NAMALWA (cell line): ENCODE results near the gene SLC35A2.

Source experiments
- DNase-seq: peaks from one replicate; pipeline ENCODE4 v3.0.0-alpha.2; 2015; ENCODE audit warnings: low spot score

SLC35A2 gene

DNA sequence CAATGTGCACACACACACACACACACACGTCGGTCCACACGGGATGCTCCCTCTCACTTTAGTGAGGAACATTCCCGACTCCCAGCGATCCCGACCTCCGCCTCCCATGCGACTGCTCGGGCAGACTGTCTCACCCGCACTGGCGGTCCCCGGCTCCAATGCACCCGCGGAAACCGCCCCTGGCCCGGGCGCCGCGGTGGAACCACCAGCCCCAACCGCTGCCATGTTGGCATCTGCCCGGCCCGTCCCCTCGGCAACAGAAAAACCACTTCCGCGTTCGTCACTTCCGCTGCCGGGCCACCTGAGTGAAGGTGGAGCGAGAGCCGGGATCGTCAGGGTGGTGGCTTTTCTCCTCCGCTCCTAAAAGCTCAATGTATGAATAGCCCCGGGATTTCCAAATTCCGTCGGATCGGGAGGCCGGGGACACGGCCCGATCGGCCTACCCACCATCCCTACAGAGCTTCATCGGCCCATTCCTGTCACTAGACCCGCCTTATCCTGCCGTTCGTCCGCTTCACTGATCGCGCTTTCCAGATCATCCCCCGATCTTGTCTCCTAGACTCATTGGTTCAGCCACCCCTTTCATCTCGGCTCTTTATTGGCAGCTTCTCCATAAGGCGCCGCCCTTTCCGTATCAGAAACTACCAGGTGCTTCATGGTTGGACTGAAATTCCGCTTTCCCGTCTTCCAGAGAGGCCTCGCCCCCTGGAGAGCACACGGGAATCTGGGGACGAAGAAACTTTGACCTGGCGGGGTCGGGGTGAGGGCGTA lies at the start of gene SLC35A2:
Gene SLC35A2, minus strand, starts transcription at position 235 of the 771 bp plus-strand sequence. Its CDS starts 10 bp downstream, at position 225.
- peak; percentile 83 for DNase-seq

DNA sequence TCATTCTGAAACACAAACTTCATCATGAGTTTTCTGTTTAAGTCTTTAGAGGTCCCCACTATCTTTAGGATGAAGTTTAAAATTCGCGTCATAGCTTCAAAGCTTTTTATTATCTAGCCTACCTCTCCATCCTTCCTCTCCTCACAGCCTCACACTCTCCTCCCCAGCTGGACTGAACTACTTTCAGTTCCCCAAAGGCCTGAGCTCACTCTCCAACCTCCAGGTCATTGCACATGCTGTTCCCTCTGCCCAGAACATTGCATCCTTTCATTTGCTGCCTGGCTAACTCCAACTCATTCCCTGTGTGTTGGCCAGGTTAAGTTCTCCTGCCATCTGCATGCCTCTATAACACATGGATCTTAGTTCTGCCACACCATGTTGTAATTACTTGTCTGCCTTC lies 48.8 kb upstream of the SLC35A2 start:
- DNase-seq: peak; percentile 50

GRCh38 chrX:48958635-48959094 lies 47.2 kb upstream of the SLC35A2 start:
- DNase-seq: no peak

DNA sequence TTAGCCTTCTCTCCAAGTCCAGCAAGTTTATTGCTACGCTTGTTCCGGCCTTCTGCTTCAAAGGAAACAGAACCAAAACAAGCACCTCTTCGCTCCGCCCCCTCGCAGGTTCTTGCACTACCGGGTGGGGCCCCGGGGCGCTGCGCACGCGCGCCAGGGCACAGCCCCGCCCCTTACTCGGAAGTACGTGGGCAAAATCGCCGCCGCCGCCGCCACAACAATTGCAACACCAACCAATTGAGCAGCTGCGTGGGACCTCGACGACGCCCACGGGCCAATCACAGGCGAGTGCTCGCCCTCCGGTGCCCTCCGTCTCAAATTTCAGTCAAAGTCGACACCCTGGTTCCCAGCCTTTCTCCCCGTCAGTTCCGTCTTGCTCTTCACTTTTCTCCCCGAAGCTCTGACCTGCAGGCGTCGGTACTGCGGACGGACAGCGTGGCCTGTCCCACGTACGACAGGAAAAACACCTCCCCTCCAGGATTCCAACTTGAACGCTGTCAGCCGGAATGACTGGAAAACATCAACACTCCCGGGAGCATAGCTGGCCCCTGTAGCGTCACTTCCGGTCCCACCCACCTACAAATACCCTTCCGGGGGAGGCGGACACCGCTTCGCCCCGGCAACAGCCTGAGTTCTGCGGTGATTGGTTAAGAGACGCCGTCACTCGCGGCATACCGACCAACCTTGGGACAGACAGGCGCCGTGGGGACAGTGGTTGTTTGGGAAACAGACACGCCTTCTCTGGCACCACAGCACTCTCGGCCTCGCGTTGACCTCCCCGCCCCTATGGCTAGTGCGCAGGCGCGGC lies 46.6 kb upstream of the SLC35A2 start:
- peak; percentile 96 for DNase-seq

DNA sequence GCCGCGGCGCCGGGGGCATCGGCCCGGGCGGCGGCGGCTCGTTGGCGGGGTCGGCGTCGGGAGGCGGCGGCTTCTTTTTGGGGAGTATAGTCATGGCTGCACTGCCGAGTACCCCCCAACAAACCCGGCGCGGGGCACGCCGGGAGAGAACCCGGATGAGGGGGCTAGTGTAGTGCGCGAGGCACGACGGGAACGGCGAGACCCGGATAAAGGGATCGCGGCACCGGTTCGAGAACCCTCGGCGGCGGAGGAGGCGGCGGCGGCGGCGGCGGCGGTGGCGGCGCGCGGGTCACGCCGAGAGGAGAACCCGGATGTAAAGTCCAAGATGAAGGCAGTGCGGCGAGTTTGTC lies 46.0 kb upstream of the SLC35A2 start, which contains the start of gene OTUD5:
Gene OTUD5, minus strand, starts transcription at position 131 of the 350 bp plus-strand sequence. Its CDS starts 37 bp downstream, at position 94.
- no peak for DNase-seq

DNA sequence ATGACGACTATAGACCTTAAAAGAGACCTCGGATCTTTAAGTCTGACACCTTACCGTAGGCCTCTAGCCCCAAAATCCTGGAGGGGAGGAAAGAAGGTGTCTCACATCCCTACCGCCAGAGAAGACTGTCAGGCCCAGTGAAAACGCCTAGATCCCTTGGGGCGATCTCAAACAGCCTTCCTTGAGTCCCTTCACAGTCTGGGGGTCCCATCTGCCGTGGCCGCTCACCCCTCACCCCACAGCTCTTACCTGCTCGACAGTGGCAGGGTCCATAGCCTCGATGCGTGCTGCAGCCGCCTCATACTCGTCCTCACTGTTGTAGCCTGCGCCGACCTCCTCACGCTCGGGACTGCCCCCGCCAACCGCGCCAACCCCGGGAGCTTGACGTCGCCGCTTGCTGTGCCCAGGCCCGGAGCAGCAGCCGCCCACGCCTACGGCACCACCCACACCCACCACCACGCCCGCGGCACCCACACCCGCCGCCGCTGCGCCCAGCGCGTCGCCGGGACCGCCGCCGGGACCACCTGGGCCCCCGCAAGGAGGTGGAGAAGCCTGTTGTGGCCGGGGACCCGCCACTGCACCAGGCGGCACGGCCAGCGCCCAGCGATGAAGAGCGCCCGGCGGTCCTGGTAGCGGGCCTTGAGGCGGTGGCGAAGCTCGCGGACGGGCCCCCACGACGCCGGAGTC lies 45.4 kb upstream of the SLC35A2 start:
- DNase-seq: no peak

GRCh38 chrX:48948589-48948988 lies 37.1 kb upstream of the SLC35A2 start:
- no peak for DNase-seq

GRCh38 chrX:48945517-48946348 lies 34.3 kb upstream of the SLC35A2 start:
- DNase-seq: peak; percentile 54

- DNase-seq: no peak
These were observed 31.4 kb upstream of the SLC35A2 start for GRCh38 chrX:48942895-48943294.

GRCh38 chrX:48940404-48940955 lies 29.0 kb upstream of the SLC35A2 start:
- no peak for DNase-seq

- DNase-seq: peak; percentile 74
These were observed 28.2 kb upstream of the SLC35A2 start for GRCh38 chrX:48939524-48940228.

GRCh38 chrX:48938721-48939425 lies 27.4 kb upstream of the SLC35A2 start:
- DNase-seq: peak; percentile 86

DNA sequence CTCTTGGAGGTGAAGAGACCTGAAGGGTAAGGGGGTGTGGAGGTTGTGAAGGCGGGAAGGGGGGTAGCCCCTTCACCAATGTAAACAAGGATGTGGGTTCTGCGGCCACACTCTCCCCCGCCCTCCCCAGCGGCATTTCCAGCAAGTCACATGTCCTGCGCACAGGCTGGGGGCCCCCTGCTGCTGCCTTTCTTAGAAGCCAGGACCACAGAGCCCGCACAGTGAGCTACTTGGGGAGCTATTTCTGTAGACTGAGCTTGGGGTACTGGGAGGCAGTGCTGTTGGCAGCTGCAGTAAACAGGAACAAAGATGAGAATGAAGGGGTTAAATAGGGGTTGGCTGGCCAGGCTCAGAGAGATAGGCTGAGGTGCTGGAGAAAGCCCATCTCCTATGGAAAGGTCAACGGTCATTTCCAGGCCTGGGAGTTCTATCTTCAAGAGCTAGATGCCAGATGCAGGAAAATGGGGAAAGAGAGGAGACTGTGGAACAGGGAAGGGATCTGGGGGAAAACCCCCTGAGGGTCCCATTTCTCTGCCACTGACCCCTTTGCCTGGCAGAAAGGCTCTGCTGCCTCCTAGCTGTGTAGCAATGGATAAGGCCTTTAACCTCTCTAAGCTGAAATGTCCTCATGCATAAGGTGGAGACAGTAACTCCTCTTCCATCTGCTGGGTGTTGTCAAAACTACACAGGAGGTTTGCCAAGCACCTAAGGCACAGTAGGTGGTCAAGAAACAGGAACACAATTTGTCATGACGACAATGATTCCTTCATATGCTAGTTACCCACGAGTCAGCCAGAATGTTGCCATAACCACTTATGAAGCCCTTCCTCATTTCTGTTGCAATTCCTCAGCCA lies 25.8 kb upstream of the SLC35A2 start:
- DNase-seq: peak; percentile 86

GRCh38 chrX:48936429-48937053 lies 25.1 kb upstream of the SLC35A2 start:
- DNase-seq: no peak

DNA sequence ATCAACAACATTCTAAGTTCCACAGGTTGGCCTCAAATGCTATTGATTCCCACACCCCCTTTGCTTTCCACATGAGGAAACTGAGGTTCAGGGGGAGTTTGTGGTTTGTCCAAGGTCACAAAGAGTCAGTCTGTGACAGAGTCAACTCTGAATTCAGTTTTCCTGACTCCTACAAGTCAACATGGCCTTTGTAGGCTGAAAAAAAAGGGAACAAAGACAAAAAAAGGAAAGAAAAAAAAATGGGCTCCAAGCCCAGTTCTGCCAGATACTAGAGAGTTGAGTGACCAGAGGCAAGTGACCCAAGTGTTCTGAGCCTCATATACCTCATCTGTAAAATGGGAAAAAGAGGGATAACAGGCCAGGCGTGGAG lies 23.8 kb upstream of the SLC35A2 start:
- DNase-seq: no peak

DNA sequence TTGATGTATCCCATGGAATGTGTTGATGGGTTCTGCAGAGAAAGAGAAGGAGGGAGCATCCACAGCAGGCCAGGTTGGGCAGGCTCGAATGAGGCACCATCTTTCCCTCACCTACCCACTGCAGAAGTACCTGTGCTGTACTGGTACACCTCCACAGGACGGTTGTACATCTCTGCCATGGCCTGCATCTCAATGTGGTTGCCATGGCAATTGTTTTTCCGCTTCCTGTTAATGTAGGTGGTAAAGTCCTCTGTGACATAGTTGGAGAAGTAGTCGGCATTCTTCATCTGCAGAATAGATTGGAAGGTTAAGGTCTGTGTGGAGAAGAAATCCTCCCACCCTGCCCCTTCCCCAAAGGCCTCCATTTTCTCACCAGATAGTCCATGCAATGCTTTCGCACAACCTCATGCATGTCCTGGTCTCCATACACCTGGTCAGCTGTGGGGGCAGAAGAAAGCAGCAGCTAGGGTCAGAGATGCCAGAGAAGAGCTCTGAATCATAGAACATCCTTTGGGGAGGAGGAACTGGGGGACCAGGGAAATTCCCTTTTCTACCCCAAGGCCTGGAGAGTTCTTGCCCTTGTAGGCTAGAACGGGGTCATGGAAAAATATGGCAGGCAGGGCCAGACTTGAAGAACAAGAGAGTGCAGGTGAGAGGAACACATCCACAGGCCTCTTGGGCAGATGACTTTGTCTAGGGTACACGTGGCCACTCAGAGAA lies 23.3 kb upstream of the SLC35A2 start:
- DNase-seq: no peak

- DNase-seq: no peak
These were observed 22.3 kb upstream of the SLC35A2 start for GRCh38 chrX:48933757-48934156.
